ENCODE data around the gene LCN12. TPM values are rescaled to one million over a fixed set of nuclear protein-coding genes. Genes with fewer than 3 reads are reported as not detected.

Gene LCN12
- total RNA-seq, 1 donor from 2014 or later, result 1.9 TPM

GRCh38 chr9:136960938-136961275, 8.8 kb downstream of the LCN12 start:
- intact Hi-C loops (cut with DNase I), result no loop called here
- ATAC-seq (no peak), DNase-seq (no peak)
- H3K27me3 ChIP-seq (ENCODE audit: low read depth), result no peaks in the 10 kb centered on the region
- H3K4me3 ChIP-seq, result no peak overlapping the region
- H3K27ac ChIP-seq, result no peak overlapping the region
- no peaks in the 10 kb centered on the region for H3K9me3 ChIP-seq
- peaks cover 2% of the 10 kb centered on the region for H3K4me1 ChIP-seq
- TF ChIP-seq CTCF (IDR thresholded peaks at IDR 0.05), result no peak
- no peaks in the 10 kb centered on the region for H3K36me3 ChIP-seq

- DNase-seq (no peak), ATAC-seq (peak; percentile 10 to 48)
- H3K4me1 ChIP-seq, result peaks cover 8% of the 10 kb centered on the region
- no peak for TF ChIP-seq CTCF (IDR thresholded peaks at IDR 0.05)
- no peaks in the 10 kb centered on the region for H3K27me3 ChIP-seq (ENCODE audit: low read depth)
- no peaks in the 10 kb centered on the region for H3K9me3 ChIP-seq
- H3K4me3 ChIP-seq, result no peak overlapping the region
- no peaks in the 10 kb centered on the region for H3K36me3 ChIP-seq
- intact Hi-C loops (cut with DNase I), result no loop called here
- H3K27ac ChIP-seq, result no peak overlapping the region
These were observed 9.4 kb downstream of the LCN12 start for GRCh38 chr9:136961279-136962065.

GRCh38 chr9:136962163-136962562, 10.1 kb downstream of the LCN12 start:
- Histone ChIP-seq H3K9me3 (no peaks in the 10 kb centered on the region), H3K27me3 (ENCODE audit: low read depth) (no peaks in the 10 kb centered on the region), H3K27ac (no peak overlapping the region), H3K4me3 (no peak overlapping the region), H3K4me1 (peaks cover 8% of the 10 kb centered on the region), H3K36me3 (no peaks in the 10 kb centered on the region)
- no peak for TF ChIP-seq CTCF (IDR thresholded peaks at IDR 0.05)
- ATAC-seq (no peak), DNase-seq (no peak)
- intact Hi-C loops (cut with DNase I), result no loop called here

GRCh38 chr9:136962701-136963248, 10.7 kb downstream of the LCN12 start:
- no peak for TF ChIP-seq CTCF (IDR thresholded peaks at IDR 0.05)
- Histone ChIP-seq H3K27me3 (ENCODE audit: low read depth) (no peaks in the 10 kb centered on the region), H3K9me3 (no peaks in the 10 kb centered on the region), H3K36me3 (no peaks in the 10 kb centered on the region), H3K27ac (no peak overlapping the region), H3K4me1 (peaks cover 8% of the 10 kb centered on the region), H3K4me3 (no peak overlapping the region)
- intact Hi-C loops (cut with DNase I), result no loop called here
- DNase-seq, result no peak
- ATAC-seq, result no peak

- ATAC-seq, result no peak
- Histone ChIP-seq H3K9me3 (no peaks in the 10 kb centered on the region), H3K27me3 (ENCODE audit: low read depth) (no peaks in the 10 kb centered on the region), H3K4me1 (peaks cover 8% of the 10 kb centered on the region), H3K27ac (no peak overlapping the region), H3K36me3 (no peaks in the 10 kb centered on the region), H3K4me3 (no peak overlapping the region)
- intact Hi-C loops (cut with DNase I), result no loop called here
- no peak for TF ChIP-seq CTCF (IDR thresholded peaks at IDR 0.05)
- no peak for DNase-seq
These were observed 11.3 kb downstream of the LCN12 start for GRCh38 chr9:136963341-136963740.
